HL-60 (cell line): ENCODE results near the gene IL17RB.
A peak's percentile ranks its signal among the peaks of the same experiment; 100 is the strongest.

Experiments used
- DNase-seq, 2 experiments: peaks; one replicate each; pipeline ENCODE4 v3.0.0-alpha.2; 2010 to 2020; ENCODE audit warnings: low read depth in 1 of 2, low spot score in 1 of 2
- H3K27ac ChIP-seq: fragments of 250-450 bp; sonication (Bioruptor Pico); replicated peaks from 2 replicates; pipeline ENCODE4 v1.5.1; 2020; ENCODE audit warnings: mild to moderate bottlenecking, moderate library complexity
- H3K27me3 ChIP-seq: fragments of 250-450 bp; sonication (Bioruptor Pico); 2 replicates; pipeline ENCODE4 v1.5.1; 2021; ENCODE audit warnings: mild to moderate bottlenecking, moderate library complexity; ENCODE audit not compliant: insufficient read depth, poor library complexity, severe bottlenecking
- H3K4me3 ChIP-seq: replicated peaks from 2 replicates; pipeline ENCODE4 v1.5.1; 2011; ENCODE audit warnings: mild to moderate bottlenecking, control low read depth, low read length; ENCODE audit not compliant: insufficient read depth
- CTCF ChIP-seq: IDR thresholded peaks from one replicate; pipeline ENCODE4 v1.5.1; 2011; ENCODE audit warnings: low read length, control low read depth, inconsistent platforms; ENCODE audit not compliant: insufficient read depth
- GABPA ChIP-seq: IDR thresholded peaks from 2 replicates; pipeline ENCODE4 v1.6.1; 2012; ENCODE audit warnings: low read depth
- POLR2AphosphoS5 ChIP-seq: IDR thresholded peaks from 2 replicates; pipeline ENCODE4 v1.6.1; 2012; ENCODE audit warnings: low read depth
- REST ChIP-seq: IDR thresholded peaks from 2 replicates; pipeline ENCODE4 v1.6.1; 2012; ENCODE audit warnings: low read depth; ENCODE audit not compliant: insufficient replicate concordance
- SPI1 ChIP-seq: IDR thresholded peaks from 2 replicates; pipeline ENCODE4 v1.6.1; 2012; ENCODE audit warnings: low read depth, mild to moderate bottlenecking, borderline replicate concordance

Gene IL17RB

GRCh38 chr3:53881691-53882593 is 35.6 kb downstream of the IL17RB start, which contains the start of gene ACTR8:
ACTR8 (minus strand) TSS chr3:53882152; CDS start chr3:53882101, 51 bp downstream.
- Histone ChIP-seq H3K27ac (peak within 1 kb of the TSS; percentile 88), H3K4me3 (peak within 1 kb of the TSS; percentile 83), H3K27me3 (no peaks in the 10 kb centered on the region)
- peak; percentile 69 for TF ChIP-seq REST
- no peak for TF ChIP-seq CTCF
- TF ChIP-seq POLR2AphosphoS5 = peak; percentile 84
- no peak for TF ChIP-seq GABPA
- peak; percentile 65 to 85 for DNase-seq

GRCh38 chr3:53883008-53883407 is 36.6 kb downstream of the IL17RB start:
- DNase-seq = no peak
- no peak overlapping the region for H3K4me3 ChIP-seq
- TF ChIP-seq CTCF = no peak
- TF ChIP-seq SPI1 = no peak
- no peak for TF ChIP-seq REST
- no peak for TF ChIP-seq GABPA
- TF ChIP-seq POLR2AphosphoS5 = no peak
- no peak overlapping the region for H3K27ac ChIP-seq
- H3K27me3 ChIP-seq = no peaks in the 10 kb centered on the region

GRCh38 chr3:53884623-53885022 is 38.3 kb downstream of the IL17RB start:
- Histone ChIP-seq H3K27ac (no peak overlapping the region), H3K27me3 (no peaks in the 10 kb centered on the region), H3K4me3 (no peak overlapping the region)
- no peak for TF ChIP-seq REST
- no peak for TF ChIP-seq GABPA
- no peak for DNase-seq
